ENCODE results near the gene DHRS3.

DNA sequence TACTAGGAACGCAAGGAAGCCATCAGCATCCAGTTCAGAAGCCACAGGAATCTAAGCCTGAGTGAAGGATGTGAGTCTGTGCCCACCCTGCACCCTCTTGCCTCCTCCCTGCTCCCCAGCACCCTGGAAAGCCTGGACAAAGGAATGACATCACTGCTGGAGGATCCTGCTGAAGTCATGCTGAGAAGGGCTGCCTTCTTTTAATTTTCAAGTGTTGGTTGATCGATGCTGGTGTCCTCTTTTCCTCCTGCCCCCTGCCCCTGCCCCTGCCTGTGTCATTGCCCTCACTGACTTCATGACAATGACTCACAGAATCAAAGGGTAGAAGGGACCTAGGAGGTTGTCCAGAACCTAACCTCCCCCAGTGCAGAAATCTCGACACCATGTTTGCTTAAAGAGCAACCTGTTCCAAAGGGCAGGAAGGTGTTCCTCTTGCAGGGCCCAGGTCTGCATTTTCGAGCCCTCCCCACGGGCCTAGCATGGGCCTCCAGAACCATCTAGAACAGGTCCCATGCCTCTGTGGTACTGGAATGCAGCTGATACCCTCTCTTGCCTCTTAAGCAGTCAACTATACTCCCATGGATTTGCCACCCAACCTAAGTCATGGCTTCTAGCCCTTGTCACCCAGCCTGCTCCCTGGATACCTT, 9.6 kb downstream of the DHRS3 start:
- TF ChIP-seq CTCF (IDR thresholded peaks at IDR 0.05) (no peak), EZH2 (IDR thresholded peaks at IDR 0.05; ENCODE audit: borderline replicate concordance, insufficient read depth, low read depth, low read length, poor library complexity, severe bottlenecking) (no peak)

Measured in B cell (primary cell).